ENCODE data around the gene OR5J2.
"Not testable (repeated sequence)": the region's sequence is repeated elsewhere in the genome, so short reads cannot be mapped to it uniquely, and the experiment has no call there.

The OR5J2 gene

DNA sequence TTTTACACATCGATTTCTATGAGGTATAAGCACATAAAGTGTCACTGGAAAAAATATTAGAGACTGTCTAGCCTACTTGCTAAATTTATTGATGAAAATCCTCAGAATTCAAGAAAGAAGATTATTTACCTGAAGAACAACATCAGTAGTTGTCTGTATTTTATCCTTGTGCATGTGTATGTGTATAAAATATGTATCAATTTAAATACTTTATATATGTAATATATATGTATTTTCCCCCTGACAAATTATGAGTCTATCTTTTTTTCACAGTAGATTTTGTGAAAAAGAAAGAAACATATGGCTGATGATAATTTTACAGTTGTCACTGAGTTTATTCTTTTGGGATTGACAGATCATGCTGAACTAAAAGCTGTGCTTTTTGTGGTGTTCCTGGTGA is at the start of gene OR5J2:
OR5J2 (plus strand) TSS at position 301 of the 400 bp plus-strand sequence; CDS start at position 301, 0 bp downstream.
- no peak for DNase-seq (ENCODE audit: low read depth in 3 of 3)

DNA sequence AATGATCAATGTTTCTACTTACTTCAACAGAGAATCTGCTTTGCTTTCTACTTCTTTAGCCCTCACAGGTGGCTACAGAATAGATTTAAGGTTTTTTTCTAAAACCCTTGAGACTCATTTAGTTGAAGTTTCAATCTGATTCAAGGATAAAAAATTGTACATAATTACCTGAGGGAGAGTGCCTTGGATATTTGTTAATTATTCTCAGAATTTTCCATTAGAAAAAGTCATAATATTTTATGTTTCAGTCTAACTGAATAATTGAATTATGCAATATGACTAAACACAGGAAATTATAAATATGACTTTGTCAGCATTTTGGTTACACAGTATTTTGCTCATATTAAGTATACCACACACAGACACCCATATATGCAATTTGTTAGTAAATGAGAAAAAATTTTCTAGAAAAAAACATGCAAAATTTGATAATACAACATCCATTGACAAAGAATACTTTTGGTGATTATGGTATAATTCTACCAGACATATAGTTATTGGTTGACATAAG is 36.2 kb upstream of the OR5J2 start, which contains the start of gene OR8J3:
OR8J3 (minus strand) TSS at position 51 of the 511 bp plus-strand sequence. CDS start 2,483 bp downstream, outside the sequence.
- DNase-seq (ENCODE audit: low read depth in 3 of 3) = no peak

DNA sequence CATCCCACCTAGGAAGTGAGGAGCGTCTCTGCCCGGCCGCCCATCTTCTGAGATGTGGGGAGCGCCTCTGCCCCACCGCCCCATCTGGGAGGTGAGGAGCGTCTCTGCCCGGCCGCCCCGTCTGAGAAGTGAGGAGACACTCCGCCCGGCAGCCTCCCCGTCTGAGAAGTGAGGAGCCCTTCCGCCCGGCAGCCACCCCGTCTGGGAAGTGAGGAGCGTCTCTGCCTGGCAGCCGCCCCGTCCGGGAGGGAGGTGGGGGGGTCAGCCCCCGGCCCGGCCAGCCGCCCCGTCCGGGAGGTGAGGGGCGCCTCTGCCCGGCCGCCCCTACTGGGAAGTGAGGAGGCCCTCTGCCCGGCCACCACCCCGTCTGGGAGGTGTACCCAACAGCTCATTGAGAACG is 32.7 kb upstream of the OR5J2 start:
- not testable (repeated sequence) for DNase-seq (ENCODE audit: low read depth in 3 of 3)

- DNase-seq (ENCODE audit: low read depth in 3 of 3) = no peak
Observed at GRCh38 chr11:56151376-56151775, 25.0 kb upstream of the OR5J2 start.

GRCh38 chr11:56152333-56152732 is 24.1 kb upstream of the OR5J2 start:
- DNase-seq (ENCODE audit: low read depth in 3 of 3) = no peak

GRCh38 chr11:56160217-56160616 is 16.2 kb upstream of the OR5J2 start, which contains the start of gene OR8K5:
Gene OR8K5 (minus strand): TSS chr11:56160317. CDS start chr11:56160317, 0 bp downstream.
- DNase-seq (ENCODE audit: low read depth in 3 of 3) = no peak

GRCh38 chr11:56163804-56164203 is 12.6 kb upstream of the OR5J2 start:
- no peak for DNase-seq (ENCODE audit: low read depth in 3 of 3)

DNA sequence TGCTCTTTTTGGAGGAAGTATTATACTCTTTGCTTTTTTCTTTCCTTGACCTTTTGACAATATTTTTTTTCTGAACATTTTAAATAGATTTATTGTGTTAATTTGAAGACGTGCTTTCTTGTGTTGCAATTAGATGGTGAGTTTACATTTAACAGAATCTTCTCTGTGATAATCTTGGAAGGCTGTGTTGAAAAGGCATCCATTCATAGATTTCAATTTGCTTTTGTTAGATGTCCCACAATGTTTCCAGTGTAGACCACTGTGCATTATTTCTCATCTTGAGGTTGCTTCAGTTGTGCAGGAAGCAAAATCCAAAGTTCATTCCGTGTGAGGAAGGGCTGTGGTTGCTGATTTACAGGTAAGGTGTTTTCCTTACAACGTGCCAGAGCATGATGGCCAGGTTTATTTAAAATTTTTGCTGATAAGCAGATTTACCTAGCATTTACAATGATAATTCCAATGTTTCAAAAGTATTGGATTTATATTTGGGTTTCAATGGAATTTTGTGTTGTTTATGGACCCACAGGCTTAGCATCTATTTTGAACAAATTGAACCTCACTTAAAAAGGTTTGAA is 4.1 kb upstream of the OR5J2 start:
- DNase-seq (ENCODE audit: low read depth in 3 of 3) = no peak

DNA sequence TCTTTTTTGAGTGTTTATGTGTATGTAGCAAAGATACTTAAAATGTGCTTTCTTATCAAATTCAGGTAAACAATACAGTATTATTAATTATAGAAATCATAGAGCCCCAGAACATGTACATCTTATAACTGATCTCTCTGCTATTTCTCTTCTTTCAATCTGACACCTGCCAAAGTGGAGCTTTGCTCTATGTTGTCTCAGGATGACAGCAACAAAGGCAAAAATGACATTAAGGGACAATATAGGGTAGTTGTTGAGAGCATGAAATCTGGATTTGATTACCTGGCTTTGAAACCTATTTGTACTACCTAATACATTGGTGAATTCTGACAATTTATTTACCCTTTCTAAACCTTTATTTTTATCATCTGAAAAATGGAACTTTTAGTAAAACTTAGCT is 7.0 kb downstream of the OR5J2 start:
- no peak for DNase-seq (ENCODE audit: low read depth in 3 of 3)

GRCh38 chr11:56188602-56189001 is 12.2 kb downstream of the OR5J2 start:
- DNase-seq (ENCODE audit: low read depth in 3 of 3) = no peak

DNA sequence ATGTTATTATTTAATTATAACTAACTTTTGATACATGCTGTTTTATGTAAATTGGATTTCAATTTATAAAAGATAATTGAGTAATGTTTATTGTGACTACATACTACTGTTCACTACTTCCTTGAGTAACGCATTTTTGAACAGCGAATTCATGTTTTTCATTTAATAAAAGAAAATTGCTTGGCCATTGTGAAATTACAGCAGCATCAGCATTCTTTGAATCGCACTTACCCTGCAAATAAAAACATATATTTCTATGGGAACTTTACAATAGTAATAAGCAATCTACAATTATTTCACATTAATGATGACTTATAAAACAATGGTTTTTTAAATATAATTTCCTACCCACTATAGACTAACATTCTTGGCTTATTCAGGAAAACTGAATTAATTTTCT is 20.3 kb downstream of the OR5J2 start:
- no peak for DNase-seq (ENCODE audit: low read depth in 3 of 3)

DNA sequence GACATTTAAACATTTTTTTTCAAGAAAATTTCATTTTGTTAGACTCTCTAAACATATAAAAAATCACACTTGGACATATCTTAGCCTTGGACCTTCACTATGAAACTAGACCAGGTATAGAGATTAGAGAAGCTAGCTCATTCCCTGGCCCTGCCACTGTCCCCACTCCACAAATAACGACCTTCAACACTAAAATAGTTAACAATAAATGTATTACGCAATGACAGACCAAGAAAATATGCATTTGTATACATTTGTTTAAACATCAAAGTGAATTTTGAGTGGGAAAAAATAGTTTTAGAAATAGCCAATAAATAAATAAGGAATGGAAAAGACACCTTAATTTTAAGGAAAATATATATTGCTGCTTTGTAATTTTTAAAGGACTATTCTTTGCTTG is 20.9 kb downstream of the OR5J2 start:
- no peak for DNase-seq (ENCODE audit: low read depth in 3 of 3)

DNA sequence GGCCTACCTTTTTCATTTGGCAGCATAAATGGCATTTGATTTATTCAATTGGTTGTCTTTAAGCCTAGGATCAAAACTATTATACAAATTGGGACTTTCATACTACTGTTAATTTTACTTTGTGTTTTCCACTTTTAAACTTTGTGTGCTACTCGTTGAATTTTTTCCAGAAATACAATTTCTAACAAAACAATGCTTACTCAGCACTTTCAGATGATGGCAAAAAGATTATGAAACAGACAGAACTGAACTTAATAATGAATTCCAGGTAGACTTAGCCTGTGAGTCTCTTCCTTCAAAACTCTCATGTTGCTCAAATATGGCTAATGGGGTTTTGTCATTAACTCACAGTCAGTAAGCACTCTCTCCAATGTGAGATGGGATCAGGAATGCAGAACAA is 31.4 kb downstream of the OR5J2 start:
- no peak for DNase-seq (ENCODE audit: low read depth in 3 of 3)

DNA sequence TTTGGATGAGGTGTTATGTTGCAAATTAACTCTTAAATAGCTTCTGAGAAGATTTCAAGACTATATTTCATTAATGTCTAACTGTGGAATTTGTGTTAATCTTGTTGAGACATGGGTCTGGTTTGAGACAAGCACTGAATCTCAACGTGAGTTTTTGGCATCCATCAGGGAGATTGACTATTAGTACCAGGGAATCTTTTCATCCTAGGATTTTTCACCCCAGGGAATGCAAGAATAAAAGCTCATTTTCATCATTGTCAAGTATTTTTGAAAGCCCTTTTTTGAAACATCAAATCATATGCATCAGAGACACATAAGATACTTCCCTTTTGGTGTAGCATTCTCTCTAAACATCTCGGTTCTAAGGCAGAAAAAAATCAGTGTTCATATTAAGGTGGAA is 38.1 kb downstream of the OR5J2 start:
- no peak for DNase-seq (ENCODE audit: low read depth in 3 of 3)

- not testable (repeated sequence) for DNase-seq (ENCODE audit: low read depth in 3 of 3)
Observed at GRCh38 chr11:56219735-56220134, 43.3 kb downstream of the OR5J2 start.

Measured in stimulated activated CD4-positive, alpha-beta T cell treated with anti-CD3 and anti-CD28 coated beads, TNF-alpha, amount 100 ng/mL, for 48 hours (primary cell).